GM23338 (cell line): Measurements from ENCODE around the gene PCGF3. TPM values are rescaled to one million over a fixed set of nuclear protein-coding genes. Genes with fewer than 3 reads are reported as not detected.

ENCODE experiments used
- ATAC-seq: fragments of 200-7000 bp; cut with Tn5 transposase; 3 replicates; pipeline ENCODE4 v1.9.1; 2020
- DNase-seq: peaks from one replicate; pipeline ENCODE4 v3.0.0-alpha.2; 2015; ENCODE audit warnings: low spot score
- H2AFZ ChIP-seq: fragments of 200-600 bp; sonication (generic); 2 replicates; pipeline ENCODE4 v1.8.0; 2016; ENCODE audit warnings: antibody characterized with exemption, mild to moderate bottlenecking, moderate library complexity
- H3F3A ChIP-seq: fragments of 200-600 bp; sonication (generic); replicated peaks from 2 replicates; pipeline ENCODE4 v1.8.0; 2017; ENCODE audit warnings: antibody characterized with exemption, mixed run types, low read depth
- H3K27ac ChIP-seq: fragments of 200-600 bp; sonication (generic); 2 replicates; pipeline ENCODE4 v1.6.1; 2016; ENCODE audit warnings: low read depth
- H3K27me3 ChIP-seq: fragments of 200-600 bp; sonication (generic); 2 replicates; pipeline ENCODE4 v1.8.0; 2016; ENCODE audit warnings: mild to moderate bottlenecking, mixed run types, moderate library complexity; ENCODE audit not compliant: insufficient read depth
- H3K36me3 ChIP-seq: fragments of 200-600 bp; sonication (generic); 2 replicates; pipeline ENCODE4 v1.8.0; 2016; ENCODE audit warnings: mild to moderate bottlenecking; ENCODE audit not compliant: insufficient read depth
- H3K4me1 ChIP-seq: fragments of 200-600 bp; sonication (generic); 2 replicates; pipeline ENCODE4 v1.8.0; 2016; ENCODE audit warnings: mild to moderate bottlenecking, moderate library complexity; ENCODE audit not compliant: insufficient read depth
- H3K4me2 ChIP-seq: fragments of 200-600 bp; sonication (generic); 2 replicates; pipeline ENCODE4 v1.7.1; 2017; ENCODE audit warnings: mixed run types
- H3K4me3 ChIP-seq: fragments of 200-600 bp; sonication (generic); 2 replicates; pipeline ENCODE4 v1.6.1; 2016; ENCODE audit warnings: mixed run types
- H3K79me2 ChIP-seq: fragments of 200-600 bp; sonication (generic); replicated peaks from 2 replicates; pipeline ENCODE4 v1.8.0; 2017; ENCODE audit warnings: mild to moderate bottlenecking; ENCODE audit not compliant: insufficient read depth
- H3K9me2 ChIP-seq: fragments of 200-600 bp; sonication (generic); 2 replicates; pipeline ENCODE4 v1.8.0; 2017; ENCODE audit not compliant: insufficient read depth
- H4K20me1 ChIP-seq: fragments of 200-600 bp; sonication (generic); replicated peaks from 2 replicates; pipeline ENCODE4 v1.8.0; 2017; ENCODE audit warnings: mild to moderate bottlenecking; ENCODE audit not compliant: insufficient read depth
- H3K27ac Mint-ChIP-seq: 2 replicates; pipeline ENCODE4 v1.8.0; 2020; ENCODE audit warnings: inconsistent platforms, mild to moderate bottlenecking, moderate library complexity, mixed read lengths
- H3K27me3 Mint-ChIP-seq: 3 replicates; pipeline ENCODE4 v1.8.0; 2022; ENCODE audit warnings: low read depth, mild to moderate bottlenecking, moderate library complexity, mixed read lengths, inconsistent platforms; ENCODE audit not compliant: insufficient read depth, poor library complexity
- H3K36me3 Mint-ChIP-seq: 3 replicates; pipeline ENCODE4 v1.8.0; 2021; ENCODE audit warnings: low read depth, mild to moderate bottlenecking, inconsistent platforms, moderate library complexity, mixed read lengths
- H3K4me1 Mint-ChIP-seq: 3 replicates; pipeline ENCODE4 v1.8.0; 2020; ENCODE audit warnings: mild to moderate bottlenecking, inconsistent platforms, mixed read lengths
- H3K4me3 Mint-ChIP-seq: 3 replicates; pipeline ENCODE4 v1.8.0; 2021; ENCODE audit warnings: moderate library complexity, mild to moderate bottlenecking, inconsistent platforms, mixed read lengths
- H3K9me3 Mint-ChIP-seq: 3 replicates; pipeline ENCODE4 v1.8.0; 2020; ENCODE audit warnings: moderate library complexity, mild to moderate bottlenecking, inconsistent platforms, mixed read lengths
- CREB1 ChIP-seq: fragments of 250-450 bp; sonication (Bioruptor Pico); IDR thresholded peaks from 2 replicates; pipeline ENCODE4 v1.5.0; 2020; ENCODE audit warnings: low read depth, mild to moderate bottlenecking, moderate library complexity
- JUNB ChIP-seq: IDR thresholded peaks from one replicate; pipeline ENCODE4 v1.6.1; 2016; ENCODE audit warnings: antibody characterized with exemption; ENCODE audit not compliant: unreplicated experiment
- polyA plus RNA-seq: library from polyadenylated mRNA; unstranded; fragments of >200 nt; fragmentation: Nextera tagmentation; extraction: Ambion mirVana; gene quantifications from 2 replicates; pipeline ENCODE4 v1.2.1, GENCODE V29; 2016
- total RNA-seq: library from RNA; depleted of rRNA; stranded (reverse); fragments of >200 nt; shearing (Covaris generic); gene quantifications from 2 replicates; pipeline ENCODE4 v1.2.3, GENCODE V29; 2014
- TF ChIP-seq, protein P1 (sequence below): IDR thresholded peaks from 2 replicates; pipeline ENCODE4 v1.6.1; 2016; ENCODE audit warnings: antibody characterized with exemption
- TF ChIP-seq, protein P2 (sequence below): fragments of 250-450 bp; sonication (Bioruptor Pico); IDR thresholded peaks from 2 replicates; pipeline ENCODE4 v1.5.0; 2020; ENCODE audit warnings: mild to moderate bottlenecking, moderate library complexity
- TF ChIP-seq, protein P3 (sequence below), 2 experiments: fragments of 200-600 bp in 1 of 2; sonication (generic) in 1 of 2; conservative IDR thresholded peaks; 2 replicates each; pipeline versions ENCODE4 v1.5.1 to v1.6.1; 2016 to 2017; ENCODE audit warnings: antibody characterized with exemption in 2 of 2, low read depth in 2 of 2, mild to moderate bottlenecking in 2 of 2, moderate library complexity in 1 of 2

PCGF3 gene
- total and polyA plus RNA-seq, 2 experiments from 2014 or later: 33.1 to 49.0 TPM

DNA sequence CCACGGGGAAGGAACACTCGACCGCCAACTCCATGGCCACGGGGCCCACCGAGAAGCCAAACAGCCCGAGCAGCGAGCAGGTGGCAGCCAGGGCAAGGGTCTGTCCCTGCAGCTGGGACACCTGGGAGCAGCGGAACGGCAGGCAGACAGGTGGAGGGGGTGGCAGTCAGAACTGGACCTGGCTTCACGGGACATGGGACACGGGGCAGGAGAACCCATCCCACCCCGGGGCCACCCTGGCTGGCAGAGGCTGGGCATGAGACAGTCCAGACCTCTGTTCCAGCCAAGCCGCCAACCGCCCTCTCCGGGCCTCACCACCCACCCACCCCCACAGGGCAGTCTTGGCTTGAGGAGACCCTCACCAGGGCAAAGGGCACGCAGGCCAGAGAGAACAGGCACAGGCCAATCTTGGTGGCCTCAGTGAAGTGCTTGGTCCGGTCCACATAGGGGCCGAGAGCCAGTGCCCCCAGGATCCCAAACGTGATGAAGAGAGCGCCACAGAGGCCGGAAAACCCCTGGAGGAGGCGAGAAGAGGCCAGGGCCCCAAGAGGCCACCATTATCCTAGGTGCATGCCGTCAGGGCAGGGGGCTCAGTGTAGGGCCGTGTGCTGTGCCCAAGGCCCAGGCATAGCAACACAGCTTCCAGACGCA is 22.3 kb upstream of the PCGF3 start:
- H4K20me1 ChIP-seq: no peaks in the 10 kb centered on the region
- Mint-ChIP-seq H3K4me1 (peaks cover 13% of the 10 kb centered on the region), H3K9me3 (no peaks in the 10 kb centered on the region; the same call in 1 of the 3 replicates), H3K27me3 (peaks cover 14% of the 10 kb centered on the region), H3K4me3 (no peak overlapping the region; the same call in 2 of the 3 replicates), H3K36me3 (no peaks in the 10 kb centered on the region; the same call in 2 of the 3 replicates), H3K27ac (no peak overlapping the region)
- TF ChIP-seq, protein P1, sequence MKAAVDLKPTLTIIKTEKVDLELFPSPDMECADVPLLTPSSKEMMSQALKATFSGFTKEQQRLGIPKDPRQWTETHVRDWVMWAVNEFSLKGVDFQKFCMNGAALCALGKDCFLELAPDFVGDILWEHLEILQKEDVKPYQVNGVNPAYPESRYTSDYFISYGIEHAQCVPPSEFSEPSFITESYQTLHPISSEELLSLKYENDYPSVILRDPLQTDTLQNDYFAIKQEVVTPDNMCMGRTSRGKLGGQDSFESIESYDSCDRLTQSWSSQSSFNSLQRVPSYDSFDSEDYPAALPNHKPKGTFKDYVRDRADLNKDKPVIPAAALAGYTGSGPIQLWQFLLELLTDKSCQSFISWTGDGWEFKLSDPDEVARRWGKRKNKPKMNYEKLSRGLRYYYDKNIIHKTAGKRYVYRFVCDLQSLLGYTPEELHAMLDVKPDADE: no peak
- TF ChIP-seq JUNB: no peak
- no peak for TF ChIP-seq CREB1 (CRISPR knock-in tag)
- TF ChIP-seq, protein P2, sequence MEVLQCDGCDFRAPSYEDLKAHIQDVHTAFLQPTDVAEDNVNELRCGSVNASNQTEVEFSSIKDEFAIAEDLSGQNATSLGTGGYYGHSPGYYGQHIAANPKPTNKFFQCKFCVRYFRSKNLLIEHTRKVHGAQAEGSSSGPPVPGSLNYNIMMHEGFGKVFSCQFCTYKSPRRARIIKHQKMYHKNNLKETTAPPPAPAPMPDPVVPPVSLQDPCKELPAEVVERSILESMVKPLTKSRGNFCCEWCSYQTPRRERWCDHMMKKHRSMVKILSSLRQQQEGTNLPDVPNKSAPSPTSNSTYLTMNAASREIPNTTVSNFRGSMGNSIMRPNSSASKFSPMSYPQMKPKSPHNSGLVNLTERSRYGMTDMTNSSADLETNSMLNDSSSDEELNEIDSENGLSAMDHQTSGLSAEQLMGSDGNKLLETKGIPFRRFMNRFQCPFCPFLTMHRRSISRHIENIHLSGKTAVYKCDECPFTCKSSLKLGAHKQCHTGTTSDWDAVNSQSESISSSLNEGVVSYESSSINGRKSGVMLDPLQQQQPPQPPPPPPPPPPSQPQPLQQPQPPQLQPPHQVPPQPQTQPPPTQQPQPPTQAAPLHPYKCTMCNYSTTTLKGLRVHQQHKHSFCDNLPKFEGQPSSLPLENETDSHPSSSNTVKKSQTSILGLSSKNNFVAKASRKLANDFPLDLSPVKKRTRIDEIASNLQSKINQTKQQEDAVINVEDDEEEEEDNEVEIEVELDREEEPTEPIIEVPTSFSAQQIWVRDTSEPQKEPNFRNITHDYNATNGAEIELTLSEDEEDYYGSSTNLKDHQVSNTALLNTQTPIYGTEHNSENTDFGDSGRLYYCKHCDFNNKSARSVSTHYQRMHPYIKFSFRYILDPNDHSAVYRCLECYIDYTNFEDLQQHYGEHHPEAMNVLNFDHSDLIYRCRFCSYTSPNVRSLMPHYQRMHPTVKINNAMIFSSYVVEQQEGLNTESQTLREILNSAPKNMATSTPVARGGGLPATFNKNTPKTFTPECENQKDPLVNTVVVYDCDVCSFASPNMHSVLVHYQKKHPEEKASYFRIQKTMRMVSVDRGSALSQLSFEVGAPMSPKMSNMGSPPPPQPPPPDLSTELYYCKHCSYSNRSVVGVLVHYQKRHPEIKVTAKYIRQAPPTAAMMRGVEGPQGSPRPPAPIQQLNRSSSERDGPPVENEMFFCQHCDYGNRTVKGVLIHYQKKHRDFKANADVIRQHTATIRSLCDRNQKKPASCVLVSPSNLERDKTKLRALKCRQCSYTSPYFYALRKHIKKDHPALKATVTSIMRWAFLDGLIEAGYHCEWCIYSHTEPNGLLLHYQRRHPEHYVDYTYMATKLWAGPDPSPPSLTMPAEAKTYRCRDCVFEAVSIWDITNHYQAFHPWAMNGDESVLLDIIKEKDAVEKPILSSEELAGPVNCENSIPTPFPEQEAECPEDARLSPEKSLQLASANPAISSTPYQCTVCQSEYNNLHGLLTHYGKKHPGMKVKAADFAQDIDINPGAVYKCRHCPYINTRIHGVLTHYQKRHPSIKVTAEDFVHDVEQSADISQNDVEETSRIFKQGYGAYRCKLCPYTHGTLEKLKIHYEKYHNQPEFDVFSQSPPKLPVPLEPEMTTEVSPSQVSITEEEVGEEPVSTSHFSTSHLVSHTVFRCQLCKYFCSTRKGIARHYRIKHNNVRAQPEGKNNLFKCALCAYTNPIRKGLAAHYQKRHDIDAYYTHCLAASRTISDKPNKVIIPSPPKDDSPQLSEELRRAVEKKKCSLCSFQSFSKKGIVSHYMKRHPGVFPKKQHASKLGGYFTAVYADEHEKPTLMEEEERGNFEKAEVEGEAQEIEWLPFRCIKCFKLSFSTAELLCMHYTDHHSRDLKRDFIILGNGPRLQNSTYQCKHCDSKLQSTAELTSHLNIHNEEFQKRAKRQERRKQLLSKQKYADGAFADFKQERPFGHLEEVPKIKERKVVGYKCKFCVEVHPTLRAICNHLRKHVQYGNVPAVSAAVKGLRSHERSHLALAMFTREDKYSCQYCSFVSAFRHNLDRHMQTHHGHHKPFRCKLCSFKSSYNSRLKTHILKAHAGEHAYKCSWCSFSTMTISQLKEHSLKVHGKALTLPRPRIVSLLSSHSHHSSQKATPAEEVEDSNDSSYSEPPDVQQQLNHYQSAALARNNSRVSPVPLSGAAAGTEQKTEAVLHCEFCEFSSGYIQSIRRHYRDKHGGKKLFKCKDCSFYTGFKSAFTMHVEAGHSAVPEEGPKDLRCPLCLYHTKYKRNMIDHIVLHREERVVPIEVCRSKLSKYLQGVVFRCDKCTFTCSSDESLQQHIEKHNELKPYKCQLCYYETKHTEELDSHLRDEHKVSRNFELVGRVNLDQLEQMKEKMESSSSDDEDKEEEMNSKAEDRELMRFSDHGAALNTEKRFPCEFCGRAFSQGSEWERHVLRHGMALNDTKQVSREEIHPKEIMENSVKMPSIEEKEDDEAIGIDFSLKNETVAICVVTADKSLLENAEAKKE: no peak
- TF ChIP-seq, protein P3, sequence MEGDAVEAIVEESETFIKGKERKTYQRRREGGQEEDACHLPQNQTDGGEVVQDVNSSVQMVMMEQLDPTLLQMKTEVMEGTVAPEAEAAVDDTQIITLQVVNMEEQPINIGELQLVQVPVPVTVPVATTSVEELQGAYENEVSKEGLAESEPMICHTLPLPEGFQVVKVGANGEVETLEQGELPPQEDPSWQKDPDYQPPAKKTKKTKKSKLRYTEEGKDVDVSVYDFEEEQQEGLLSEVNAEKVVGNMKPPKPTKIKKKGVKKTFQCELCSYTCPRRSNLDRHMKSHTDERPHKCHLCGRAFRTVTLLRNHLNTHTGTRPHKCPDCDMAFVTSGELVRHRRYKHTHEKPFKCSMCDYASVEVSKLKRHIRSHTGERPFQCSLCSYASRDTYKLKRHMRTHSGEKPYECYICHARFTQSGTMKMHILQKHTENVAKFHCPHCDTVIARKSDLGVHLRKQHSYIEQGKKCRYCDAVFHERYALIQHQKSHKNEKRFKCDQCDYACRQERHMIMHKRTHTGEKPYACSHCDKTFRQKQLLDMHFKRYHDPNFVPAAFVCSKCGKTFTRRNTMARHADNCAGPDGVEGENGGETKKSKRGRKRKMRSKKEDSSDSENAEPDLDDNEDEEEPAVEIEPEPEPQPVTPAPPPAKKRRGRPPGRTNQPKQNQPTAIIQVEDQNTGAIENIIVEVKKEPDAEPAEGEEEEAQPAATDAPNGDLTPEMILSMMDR (conservative IDR thresholded peaks at IDR 0.05; ENCODE audit: low read depth in 2 of 2): no peak
- no peaks in the 10 kb centered on the region for H3K36me3 ChIP-seq
- H3K9me2 ChIP-seq: no peaks in the 10 kb centered on the region
- no peak overlapping the region for H3K4me3 ChIP-seq
- no peak overlapping the region for H3K4me2 ChIP-seq
- DNase-seq (no peak), ATAC-seq (peak; percentile 5)
- H3F3A ChIP-seq: peaks cover 7% of the 10 kb centered on the region; the same call in 1 of the 2 replicates
- no peaks in the 10 kb centered on the region for H3K27me3 ChIP-seq
- no peak overlapping the region for H3K27ac ChIP-seq
- no peak overlapping the region for H2AFZ ChIP-seq
- no peaks in the 10 kb centered on the region for H3K4me1 ChIP-seq
- no peaks in the 10 kb centered on the region for H3K79me2 ChIP-seq
